Activated T-cell treated with anti-CD3 and anti-CD28 coated beads, Interleukin-2, amount 50 U/mL, for 48 hours (primary cell): ENCODE data around the gene PLEKHA5.

Experiments used
- DNase-seq, 2 experiments: peaks; one replicate each; pipeline ENCODE4 v3.0.0-alpha.2; 2020

Gene PLEKHA5

DNA sequence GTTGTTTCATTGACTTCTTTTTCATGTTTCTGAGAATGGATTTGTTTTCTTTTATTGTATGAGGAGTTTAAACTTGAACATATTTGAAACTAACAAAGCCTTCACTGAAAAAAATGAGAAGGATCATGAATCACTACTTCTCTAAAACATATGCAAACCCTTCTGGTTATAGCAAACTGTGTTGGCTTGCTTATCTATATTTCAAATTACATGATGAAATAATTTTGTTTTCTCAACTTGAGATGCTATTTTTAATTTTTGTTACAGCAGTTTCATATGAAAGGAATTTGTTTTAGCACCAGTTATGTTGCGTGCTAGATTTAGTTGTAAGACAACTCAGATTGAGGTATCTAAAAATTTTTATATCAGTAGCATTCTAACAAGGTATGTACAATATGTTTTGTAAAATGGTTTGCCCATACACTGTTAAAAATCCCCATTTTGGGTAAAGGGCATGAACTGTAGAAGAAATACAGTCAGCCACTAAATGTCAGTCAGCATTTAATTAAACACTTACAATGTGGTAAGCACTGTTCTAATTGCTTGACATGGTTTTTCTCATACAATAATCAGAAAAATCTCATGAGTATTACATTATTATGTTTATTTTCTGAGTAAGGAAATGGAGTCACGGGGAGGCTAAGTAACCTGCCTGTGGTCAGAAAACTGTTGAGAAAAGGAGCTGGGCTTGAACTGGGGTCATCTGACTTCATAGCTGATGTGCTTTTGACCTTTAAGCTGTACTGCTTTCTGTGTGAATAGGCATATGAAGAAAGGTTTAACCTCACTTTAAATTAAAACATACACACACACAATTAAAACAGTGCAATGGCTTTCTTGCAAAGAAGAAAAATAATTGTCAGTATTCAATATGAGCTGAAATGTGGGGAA lies 105.7 kb downstream of the PLEKHA5 start:
- DNase-seq: no peak

- no peak for DNase-seq
These were observed 107.1 kb downstream of the PLEKHA5 start for GRCh38 chr12:19236656-19237055.

- DNase-seq: no peak
These were observed 109.0 kb downstream of the PLEKHA5 start for GRCh38 chr12:19238540-19238939.

GRCh38 chr12:19239102-19239501 lies 109.6 kb downstream of the PLEKHA5 start:
- DNase-seq: no peak

- DNase-seq: no peak
These were observed 110.2 kb downstream of the PLEKHA5 start for GRCh38 chr12:19239616-19240234.

DNA sequence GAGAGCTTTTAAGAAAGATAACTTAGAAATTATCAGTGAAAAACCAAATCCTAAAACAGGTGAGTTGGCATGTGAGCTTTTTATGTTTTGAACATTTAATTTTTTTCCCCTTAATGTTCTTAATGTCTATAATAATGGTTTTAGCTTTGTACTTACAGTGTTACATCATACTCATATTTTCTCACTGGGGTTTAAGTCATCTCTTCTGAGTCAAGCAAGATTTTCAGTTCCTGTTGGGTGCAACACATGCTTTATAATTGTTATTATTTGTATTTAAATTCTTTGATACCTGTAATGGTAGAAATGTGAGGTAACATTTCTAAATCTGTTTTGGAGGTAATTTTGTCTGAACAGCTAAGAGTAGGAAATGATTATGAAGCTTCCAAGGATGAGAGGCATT lies 113.0 kb downstream of the PLEKHA5 start:
- no peak for DNase-seq

GRCh38 chr12:19243551-19243950 lies 114.0 kb downstream of the PLEKHA5 start:
- no peak for DNase-seq

- no peak for DNase-seq
These were observed 114.8 kb downstream of the PLEKHA5 start for GRCh38 chr12:19244312-19244711.

- no peak for DNase-seq
These were observed 115.6 kb downstream of the PLEKHA5 start for GRCh38 chr12:19245106-19245505.

- DNase-seq: no peak
These were observed 116.1 kb downstream of the PLEKHA5 start for GRCh38 chr12:19245666-19246065.

GRCh38 chr12:19246933-19247332 lies 117.4 kb downstream of the PLEKHA5 start:
- no peak for DNase-seq

- no peak for DNase-seq
These were observed 119.5 kb downstream of the PLEKHA5 start for GRCh38 chr12:19248929-19249602.

DNA sequence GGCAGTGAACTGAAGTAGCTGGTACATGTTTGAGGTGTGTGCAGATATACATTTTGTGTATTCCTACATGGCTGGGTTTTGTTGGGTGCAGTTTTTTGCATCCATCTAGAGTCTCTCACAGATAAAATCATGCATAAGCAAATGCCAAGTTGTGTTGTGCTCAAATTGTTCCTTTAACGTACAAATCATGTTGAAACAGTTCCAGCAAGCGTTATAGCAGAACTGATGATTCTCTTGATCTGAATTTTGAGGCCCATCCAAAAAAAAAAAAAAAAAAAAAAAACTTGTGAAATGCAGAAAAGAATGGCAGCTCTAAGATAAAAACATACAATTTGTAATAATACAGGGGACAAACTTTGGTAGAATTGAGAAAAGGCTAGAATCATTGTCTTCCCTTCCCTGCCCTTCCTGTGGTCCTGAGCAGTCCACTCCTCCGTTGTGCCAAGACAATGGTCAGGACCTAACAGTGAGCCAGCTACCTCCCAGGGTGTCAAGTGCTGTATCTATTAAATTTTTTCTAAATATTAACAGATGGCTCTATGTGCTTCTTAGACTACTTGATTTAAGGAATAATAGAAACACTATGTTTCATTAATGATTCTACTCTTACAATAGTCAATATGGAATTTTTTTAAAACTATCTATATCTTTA lies 122.1 kb downstream of the PLEKHA5 start:
- no peak for DNase-seq

GRCh38 chr12:19260135-19260534 lies 130.6 kb downstream of the PLEKHA5 start:
- DNase-seq: no peak

DNA sequence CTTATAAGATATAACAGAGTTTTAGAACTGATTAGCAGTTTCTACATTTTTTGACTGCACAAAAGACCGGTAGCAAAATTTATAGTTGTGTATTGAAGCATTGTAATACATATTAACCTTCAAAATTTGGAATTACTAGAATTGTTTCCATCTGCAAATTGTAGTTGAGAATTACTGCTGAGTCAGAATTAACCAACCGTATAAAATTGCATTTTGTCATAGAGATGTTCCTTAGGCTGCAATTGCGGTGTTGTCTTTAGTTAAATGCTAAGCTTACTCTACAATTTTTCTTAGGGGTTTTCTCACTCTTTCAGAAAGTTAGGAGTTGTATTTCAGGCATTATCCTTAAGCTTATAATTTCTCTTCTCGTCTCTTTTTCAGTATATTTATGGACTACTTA lies 132.2 kb downstream of the PLEKHA5 start:
- DNase-seq: no peak

GRCh38 chr12:19263672-19264071 lies 134.1 kb downstream of the PLEKHA5 start:
- DNase-seq: no peak

GRCh38 chr12:19273482-19274330 lies 144.2 kb downstream of the PLEKHA5 start:
- peak; percentile 33 to 40 for DNase-seq

- no peak for DNase-seq
These were observed 147.2 kb downstream of the PLEKHA5 start for GRCh38 chr12:19276767-19277166.

GRCh38 chr12:19277711-19278110 lies 148.2 kb downstream of the PLEKHA5 start:
- no peak for DNase-seq

DNA sequence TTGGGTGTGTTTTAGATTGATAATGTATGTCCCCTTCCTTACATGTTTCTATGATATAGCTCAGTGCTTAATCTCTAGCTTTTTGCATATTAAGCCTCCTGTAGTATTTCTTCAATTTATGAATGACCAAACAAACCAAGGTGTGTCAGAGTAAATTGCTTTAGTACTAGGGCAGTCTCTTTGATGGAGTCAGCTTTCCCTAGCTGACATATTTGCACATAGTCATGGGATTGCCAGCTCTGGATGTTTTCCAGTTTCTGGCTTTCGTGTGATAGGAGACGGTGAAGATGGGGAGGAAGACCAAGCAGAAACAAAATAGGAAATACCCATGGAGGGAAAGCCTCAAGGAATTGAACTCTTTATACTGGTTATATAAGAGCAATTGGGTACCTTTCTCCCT lies 148.9 kb downstream of the PLEKHA5 start:
- no peak for DNase-seq

GRCh38 chr12:19282133-19282699 lies 152.7 kb downstream of the PLEKHA5 start:
- no peak for DNase-seq

GRCh38 chr12:19284658-19285057 lies 155.1 kb downstream of the PLEKHA5 start:
- DNase-seq: no peak
